Neural cell (in vitro differentiated cells): Measurements from ENCODE around the gene BBS1. TPM values are rescaled to one million over a fixed set of nuclear protein-coding genes. Genes with fewer than 3 reads are reported as not detected.

Experiments
- H2AFZ ChIP-seq: fragments of 200-600, 300-800 bp; sonication (generic), shearing (Covaris generic); 2 replicates; pipeline ENCODE4 v1.6.0; 2014; ENCODE audit warnings: low read depth, mild to moderate bottlenecking, antibody characterized with exemption, low read length, moderate library complexity
- H3F3A ChIP-seq: fragments of 200-600 bp; shearing (Covaris generic); 2 replicates; pipeline ENCODE4 v1.6.1; 2016; ENCODE audit warnings: mild to moderate bottlenecking, moderate library complexity, mixed read lengths, antibody characterized with exemption, low read length; ENCODE audit not compliant: insufficient read depth, poor library complexity, severe bottlenecking
- H3K27ac ChIP-seq: fragments of 200-600, 300-800 bp; sonication (generic), shearing (Covaris generic); 2 replicates; pipeline ENCODE4 v1.5.1; 2014; ENCODE audit warnings: mild to moderate bottlenecking, low read length, moderate library complexity
- H3K27me3 ChIP-seq: fragments of 300-800, 200-600 bp; sonication (generic), shearing (Covaris generic); 2 replicates; pipeline ENCODE4 v1.6.0; 2014; ENCODE audit warnings: mild to moderate bottlenecking, low read depth, low read length, moderate library complexity; ENCODE audit not compliant: insufficient read depth
- H3K36me3 ChIP-seq: fragments of 300-800, 200-600 bp; sonication (generic), shearing (Covaris generic); 2 replicates; pipeline ENCODE4 v1.5.1; 2014; ENCODE audit warnings: mild to moderate bottlenecking, antibody characterized with exemption, low read length, moderate library complexity; ENCODE audit not compliant: insufficient read depth
- H3K4me2 ChIP-seq: fragments of 300-800, 200-600 bp; sonication (generic), shearing (Covaris generic); 2 replicates; pipeline ENCODE4 v1.6.0; 2014; ENCODE audit warnings: mild to moderate bottlenecking, low read length
- H3K4me3 ChIP-seq: fragments of 300-800, 200-600 bp; sonication (generic), shearing (Covaris generic); 2 replicates; pipeline ENCODE4 v1.5.1; 2014; ENCODE audit warnings: mild to moderate bottlenecking, low read length, moderate library complexity
- H3K79me2 ChIP-seq: fragments of 200-600 bp; shearing (Covaris generic); replicated peaks from 2 replicates; pipeline ENCODE4 v1.6.0; 2014; ENCODE audit warnings: mild to moderate bottlenecking, low read length, moderate library complexity; ENCODE audit not compliant: insufficient read depth
- H3K9ac ChIP-seq: fragments of 300-800, 200-600 bp; sonication (generic), shearing (Covaris generic); 2 replicates; pipeline ENCODE4 v1.6.1; 2016; ENCODE audit warnings: mild to moderate bottlenecking, low read length, mixed read lengths
- H3K9me2 ChIP-seq: fragments of 200-600 bp; shearing (Covaris generic); 2 replicates; pipeline ENCODE4 v1.6.1; 2016; ENCODE audit warnings: mild to moderate bottlenecking, low read length, mixed read lengths; ENCODE audit not compliant: insufficient read depth
- H3K9me3 ChIP-seq: fragments of 200-600, 300-800 bp; sonication (generic), shearing (Covaris generic); 2 replicates; pipeline ENCODE4 v1.6.1; 2016; ENCODE audit warnings: mild to moderate bottlenecking, mixed run types, low read length, moderate library complexity, mixed read lengths
- H4K20me1 ChIP-seq: fragments of 200-600 bp; shearing (Covaris generic); 2 replicates; pipeline ENCODE4 v1.6.1; 2016; ENCODE audit warnings: mild to moderate bottlenecking, mixed run types; ENCODE audit not compliant: insufficient read depth
- CTCF ChIP-seq: fragments of 450-650 bp; IDR thresholded peaks from 2 replicates; pipeline ENCODE4 v1.5.1; 2014; ENCODE audit warnings: antibody characterized with exemption, mild to moderate bottlenecking, moderate library complexity; ENCODE audit not compliant: poor library complexity, severe bottlenecking
- EP300 ChIP-seq: fragments of 450-650 bp; conservative IDR thresholded peaks from 2 replicates; pipeline ENCODE4 v1.6.1; 2014; ENCODE audit warnings: antibody characterized with exemption, mild to moderate bottlenecking, moderate library complexity; ENCODE audit not compliant: poor library complexity, severe bottlenecking
- EZH2 ChIP-seq: fragments of 200-600, 300-800 bp; shearing (Covaris generic), sonication (generic); IDR thresholded peaks from 2 replicates; pipeline ENCODE4 v1.6.1; 2014; ENCODE audit warnings: antibody characterized with exemption, low read length, borderline replicate concordance, mild to moderate bottlenecking; ENCODE audit not compliant: insufficient read depth, poor library complexity, severe bottlenecking
- MXI1 ChIP-seq: fragments of 450-650 bp; conservative IDR thresholded peaks from 2 replicates; pipeline ENCODE4 v1.6.1; 2014; ENCODE audit warnings: antibody characterized with exemption, mild to moderate bottlenecking; ENCODE audit not compliant: poor library complexity, severe bottlenecking
- POLR2AphosphoS5 ChIP-seq: IDR thresholded peaks from 2 replicates; pipeline ENCODE4 v1.6.1; 2012
- RAD21 ChIP-seq: fragments of 450-650 bp; conservative IDR thresholded peaks from 2 replicates; pipeline ENCODE4 v1.6.1; 2014; ENCODE audit warnings: antibody characterized with exemption, mild to moderate bottlenecking, moderate library complexity
- SMC3 ChIP-seq: fragments of 450-650 bp; conservative IDR thresholded peaks from 2 replicates; pipeline ENCODE4 v1.6.1; 2014; ENCODE audit warnings: antibody characterized with exemption, mild to moderate bottlenecking, moderate library complexity; ENCODE audit not compliant: poor library complexity
- TAF1 ChIP-seq: IDR thresholded peaks from 2 replicates; pipeline ENCODE4 v1.6.1; 2012; ENCODE audit warnings: low read depth
- polyA plus RNA-seq: library from polyadenylated mRNA; depleted of rRNA; stranded (reverse); fragments of >200 nt; gene quantifications from 2 replicates; pipeline ENCODE4 v1.2.3, GENCODE V29; 2014
- TF ChIP-seq, protein P1 (sequence below): IDR thresholded peaks from 2 replicates; pipeline ENCODE4 v1.6.1; 2012; ENCODE audit warnings: borderline replicate concordance

BBS1 gene
- polyA plus RNA-seq, 1 donor from 2014 or later = 69.5 TPM

DNA sequence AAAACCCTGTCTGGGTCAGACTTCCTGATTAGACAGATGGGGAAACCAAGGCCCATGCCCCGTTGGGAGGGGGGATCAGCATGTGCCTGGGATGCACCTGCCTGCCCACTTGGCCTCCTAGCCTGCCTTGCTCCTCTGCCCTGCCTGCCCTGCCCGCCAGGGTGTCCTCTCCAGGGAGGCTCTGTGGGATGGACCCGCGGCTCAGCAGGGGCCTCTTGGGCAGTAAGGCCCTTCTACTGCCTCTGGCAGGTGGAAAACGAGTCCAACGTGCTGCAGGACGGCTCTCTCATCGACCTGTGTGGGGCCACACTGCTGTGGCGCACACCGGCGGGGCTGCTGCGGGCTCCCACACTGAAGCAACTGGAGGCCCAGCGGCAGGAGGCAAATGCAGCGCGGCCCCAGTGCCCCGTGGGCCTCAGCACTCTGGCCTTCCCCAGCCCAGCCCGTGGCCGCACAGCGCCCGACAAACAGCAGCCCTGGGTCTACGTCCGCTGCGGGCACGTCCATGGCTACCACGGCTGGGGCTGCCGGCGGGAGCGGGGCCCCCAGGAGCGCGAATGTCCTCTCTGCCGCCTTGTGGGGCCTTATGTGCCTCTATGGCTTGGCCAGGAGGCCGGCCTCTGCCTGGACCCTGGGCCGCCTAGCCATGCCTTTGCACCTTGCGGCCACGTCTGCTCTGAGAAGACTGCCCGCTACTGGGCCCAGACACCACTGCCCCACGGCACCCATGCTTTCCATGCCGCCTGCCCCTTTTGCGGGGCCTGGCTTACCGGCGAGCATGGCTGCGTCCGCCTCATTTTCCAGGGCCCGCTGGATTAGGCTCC lies 34.9 kb upstream of the BBS1 start:
- H3K4me2 ChIP-seq = no peak overlapping the region
- no peaks in the 10 kb centered on the region for H3K36me3 ChIP-seq
- H3K9ac ChIP-seq = no peak overlapping the region
- TF ChIP-seq SMC3 (no peak), EZH2 (no peak), POLR2AphosphoS5 (no peak), CTCF (no peak), MXI1 (no peak), TAF1 (no peak), RAD21 (no peak), EP300 (no peak)
- TF ChIP-seq, protein P1, sequence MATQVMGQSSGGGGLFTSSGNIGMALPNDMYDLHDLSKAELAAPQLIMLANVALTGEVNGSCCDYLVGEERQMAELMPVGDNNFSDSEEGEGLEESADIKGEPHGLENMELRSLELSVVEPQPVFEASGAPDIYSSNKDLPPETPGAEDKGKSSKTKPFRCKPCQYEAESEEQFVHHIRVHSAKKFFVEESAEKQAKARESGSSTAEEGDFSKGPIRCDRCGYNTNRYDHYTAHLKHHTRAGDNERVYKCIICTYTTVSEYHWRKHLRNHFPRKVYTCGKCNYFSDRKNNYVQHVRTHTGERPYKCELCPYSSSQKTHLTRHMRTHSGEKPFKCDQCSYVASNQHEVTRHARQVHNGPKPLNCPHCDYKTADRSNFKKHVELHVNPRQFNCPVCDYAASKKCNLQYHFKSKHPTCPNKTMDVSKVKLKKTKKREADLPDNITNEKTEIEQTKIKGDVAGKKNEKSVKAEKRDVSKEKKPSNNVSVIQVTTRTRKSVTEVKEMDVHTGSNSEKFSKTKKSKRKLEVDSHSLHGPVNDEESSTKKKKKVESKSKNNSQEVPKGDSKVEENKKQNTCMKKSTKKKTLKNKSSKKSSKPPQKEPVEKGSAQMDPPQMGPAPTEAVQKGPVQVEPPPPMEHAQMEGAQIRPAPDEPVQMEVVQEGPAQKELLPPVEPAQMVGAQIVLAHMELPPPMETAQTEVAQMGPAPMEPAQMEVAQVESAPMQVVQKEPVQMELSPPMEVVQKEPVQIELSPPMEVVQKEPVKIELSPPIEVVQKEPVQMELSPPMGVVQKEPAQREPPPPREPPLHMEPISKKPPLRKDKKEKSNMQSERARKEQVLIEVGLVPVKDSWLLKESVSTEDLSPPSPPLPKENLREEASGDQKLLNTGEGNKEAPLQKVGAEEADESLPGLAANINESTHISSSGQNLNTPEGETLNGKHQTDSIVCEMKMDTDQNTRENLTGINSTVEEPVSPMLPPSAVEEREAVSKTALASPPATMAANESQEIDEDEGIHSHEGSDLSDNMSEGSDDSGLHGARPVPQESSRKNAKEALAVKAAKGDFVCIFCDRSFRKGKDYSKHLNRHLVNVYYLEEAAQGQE = no peak
- H2AFZ ChIP-seq = no peak overlapping the region
- H3K4me3 ChIP-seq = no peak overlapping the region
- no peaks in the 10 kb centered on the region for H3K27me3 ChIP-seq
- H3K9me2 ChIP-seq = no peaks in the 10 kb centered on the region
- peaks cover 7% of the 10 kb centered on the region for H3K79me2 ChIP-seq
- no peaks in the 10 kb centered on the region for H4K20me1 ChIP-seq
- H3K27ac ChIP-seq = no peak overlapping the region
- H3K9me3 ChIP-seq = no peaks in the 10 kb centered on the region
- no peaks in the 10 kb centered on the region for H3F3A ChIP-seq

DNA sequence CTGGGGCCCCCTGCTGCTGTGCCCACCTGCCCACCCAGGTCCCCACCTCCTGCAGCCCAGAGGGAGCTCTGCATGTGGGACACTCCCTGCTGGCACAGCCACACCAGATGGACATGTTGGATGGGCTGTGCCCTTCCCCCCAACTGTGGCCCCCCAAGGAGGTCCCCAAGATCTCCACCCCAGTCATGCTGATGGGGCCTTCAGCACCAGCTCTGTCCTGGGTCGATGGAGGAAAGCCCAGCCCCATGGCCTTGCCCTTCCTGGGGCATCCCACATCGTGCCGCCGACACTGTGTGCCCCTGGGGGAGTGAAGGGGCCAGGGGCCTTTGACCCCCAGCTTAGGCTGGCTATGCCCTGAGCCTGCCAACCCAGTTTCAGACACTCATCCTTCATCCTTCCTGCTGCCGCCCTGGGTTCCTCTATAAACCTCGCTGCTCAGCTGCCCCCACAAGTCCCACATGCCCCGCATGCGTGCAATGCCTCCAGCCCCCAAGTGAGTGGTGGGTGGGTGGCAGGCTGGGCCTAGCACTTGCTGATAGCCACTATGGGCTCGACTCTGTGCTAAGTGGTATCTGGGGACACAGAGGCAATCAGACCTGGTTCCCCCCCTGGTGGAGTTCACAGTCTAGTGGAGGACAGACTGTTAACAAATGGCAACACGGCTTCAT lies 34.1 kb upstream of the BBS1 start:
- H3K27ac ChIP-seq = no peak overlapping the region
- H3K4me2 ChIP-seq = no peak overlapping the region
- H3K36me3 ChIP-seq = no peaks in the 10 kb centered on the region

More for the DNA sequence above, 34.1 kb upstream of the BBS1 start:
- Histone ChIP-seq H3K9me3 (no peaks in the 10 kb centered on the region), H3K9me2 (no peaks in the 10 kb centered on the region), H3K4me3 (no peak overlapping the region), H4K20me1 (no peaks in the 10 kb centered on the region), H3K27me3 (no peaks in the 10 kb centered on the region), H3K79me2 (peaks cover 7% of the 10 kb centered on the region), H3F3A (no peaks in the 10 kb centered on the region), H3K9ac (no peak overlapping the region), H2AFZ (no peak overlapping the region)
- TF ChIP-seq EZH2 (no peak), CTCF (no peak), MXI1 (no peak), EP300 (no peak), POLR2AphosphoS5 (no peak), SMC3 (no peak), TAF1 (no peak), RAD21 (no peak)
- TF ChIP-seq, protein P1 = no peak
